ENCODE results near the gene ASCC3.
"Not testable (repeated sequence)": the region's sequence is repeated elsewhere in the genome, so short reads cannot be mapped to it uniquely, and the experiment has no call there.

ASCC3 gene

GRCh38 chr6:100838011-100838410 is 43.1 kb downstream of the ASCC3 start:
- Histone ChIP-seq H3K36me3 (ENCODE audit: insufficient read depth, low read depth, low read length) (no peaks in the 10 kb centered on the region), H3K27me3 (ENCODE audit: insufficient read depth, low read length) (no peaks in the 10 kb centered on the region), H3K4me3 (ENCODE audit: low read length) (no peak overlapping the region), H3K9me3 (ENCODE audit: insufficient read depth, low read depth, low read length) (no peaks in the 10 kb centered on the region), H3K9ac (ENCODE audit: low read depth, low read length) (no peak overlapping the region), H3K4me1 (ENCODE audit: insufficient read depth, low read length) (peaks cover 14% of the 10 kb centered on the region; the same call in 1 of the 2 replicates), H3K27ac (ENCODE audit: low read length) (no peak overlapping the region)

DNA sequence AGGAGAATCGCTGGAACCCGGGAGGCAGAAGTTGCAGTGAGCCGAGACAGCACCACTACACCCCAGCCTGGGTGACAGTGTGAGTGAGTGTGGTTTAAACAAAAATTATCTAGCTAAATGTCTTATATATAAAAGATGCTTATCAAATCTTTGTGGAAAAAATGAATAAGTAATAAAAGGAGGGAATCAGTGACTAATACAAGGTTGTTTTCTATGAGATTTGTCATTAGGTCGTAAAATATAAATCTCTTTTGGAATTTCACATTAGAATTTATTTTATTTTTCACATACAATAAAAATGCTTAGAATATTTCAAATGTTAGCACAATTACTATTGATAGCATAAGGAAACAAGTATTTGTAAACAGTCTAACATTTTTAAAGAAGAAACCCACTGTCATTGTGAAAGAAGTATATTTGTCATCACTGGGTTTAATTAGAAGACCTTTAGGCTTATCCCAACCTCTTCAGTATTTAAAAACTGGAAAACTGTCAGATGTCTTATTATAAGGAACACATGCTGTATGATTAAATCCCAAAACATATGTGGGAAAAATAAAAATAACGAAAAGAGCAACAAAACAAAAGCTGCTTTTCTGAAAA is 47.1 kb downstream of the ASCC3 start:
- Histone ChIP-seq H3K36me3 (ENCODE audit: insufficient read depth, low read depth, low read length) (no peaks in the 10 kb centered on the region), H3K27me3 (ENCODE audit: insufficient read depth, low read length) (no peaks in the 10 kb centered on the region), H3K4me1 (ENCODE audit: insufficient read depth, low read length) (peaks cover 13% of the 10 kb centered on the region; the same call in 1 of the 2 replicates), H3K9me3 (ENCODE audit: insufficient read depth, low read depth, low read length) (no peaks in the 10 kb centered on the region), H3K4me3 (ENCODE audit: low read length) (no peak overlapping the region), H3K9ac (ENCODE audit: low read depth, low read length) (no peak overlapping the region), H3K27ac (ENCODE audit: low read length) (no peak overlapping the region)

DNA sequence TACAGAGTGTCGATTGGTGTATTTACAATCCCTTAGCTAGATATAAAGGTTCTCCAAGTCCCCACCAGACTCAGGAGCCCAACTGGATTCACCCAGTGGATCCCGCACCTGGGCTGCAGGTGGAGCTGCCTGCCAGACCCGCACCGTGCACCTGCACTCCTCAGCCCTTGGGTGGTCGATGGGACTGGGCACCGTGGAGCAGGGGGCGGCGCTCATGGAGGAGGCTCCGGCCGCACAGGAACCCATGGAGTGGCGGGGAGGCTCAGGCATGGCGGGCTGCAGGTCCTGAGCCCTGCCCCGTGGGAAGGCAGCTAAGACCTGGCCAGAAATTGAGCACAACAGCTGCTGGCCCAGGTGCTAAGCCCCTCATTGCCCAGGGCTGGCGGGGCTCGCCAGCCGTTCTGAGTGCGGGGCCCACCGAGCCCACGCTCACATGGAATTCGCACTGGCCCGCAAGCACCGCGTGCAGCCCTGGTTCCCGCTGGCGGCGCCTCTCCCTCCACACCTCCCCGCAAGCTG is 52.0 kb downstream of the ASCC3 start:
- H3K9me3 ChIP-seq (ENCODE audit: insufficient read depth, low read depth, low read length); H3K36me3 ChIP-seq (ENCODE audit: insufficient read depth, low read depth, low read length); H3K4me3 ChIP-seq (ENCODE audit: low read length); H3K27ac ChIP-seq (ENCODE audit: low read length); H3K27me3 ChIP-seq (ENCODE audit: insufficient read depth, low read length); H3K9ac ChIP-seq (ENCODE audit: low read depth, low read length): not testable (repeated sequence)
- H3K4me1 ChIP-seq (ENCODE audit: insufficient read depth, low read length) = peaks cover 13% of the 10 kb centered on the region; the same call in 1 of the 2 replicates

- no peak overlapping the region for H3K9ac ChIP-seq (ENCODE audit: low read depth, low read length)
- H3K4me1 ChIP-seq (ENCODE audit: insufficient read depth, low read length) = no peaks in the 10 kb centered on the region
- no peak overlapping the region for H3K27ac ChIP-seq (ENCODE audit: low read length)
- H3K27me3 ChIP-seq (ENCODE audit: insufficient read depth, low read length) = no peaks in the 10 kb centered on the region
- no peak overlapping the region for H3K4me3 ChIP-seq (ENCODE audit: low read length)
- no peaks in the 10 kb centered on the region for H3K9me3 ChIP-seq (ENCODE audit: insufficient read depth, low read depth, low read length)
- 0 out of 2 replicates have a peak, but pooled peaks cover under 1% of the 10 kb centered on the region for H3K36me3 ChIP-seq (ENCODE audit: insufficient read depth, low read depth, low read length)
Measured at GRCh38 chr6:100823041-100823440, 58.1 kb downstream of the ASCC3 start.

GRCh38 chr6:100818066-100818465 is 63.1 kb downstream of the ASCC3 start:
- no peaks in the 10 kb centered on the region for H3K9me3 ChIP-seq (ENCODE audit: insufficient read depth, low read depth, low read length)
- no peak overlapping the region for H3K27ac ChIP-seq (ENCODE audit: low read length)
- no peaks in the 10 kb centered on the region for H3K36me3 ChIP-seq (ENCODE audit: insufficient read depth, low read depth, low read length)
- H3K27me3 ChIP-seq (ENCODE audit: insufficient read depth, low read length) = no peaks in the 10 kb centered on the region
- no peaks in the 10 kb centered on the region for H3K4me1 ChIP-seq (ENCODE audit: insufficient read depth, low read length)
- H3K9ac ChIP-seq (ENCODE audit: low read depth, low read length) = no peak overlapping the region
- no peak overlapping the region for H3K4me3 ChIP-seq (ENCODE audit: low read length)

GRCh38 chr6:100810015-100810414 is 71.1 kb downstream of the ASCC3 start:
- H3K4me1 ChIP-seq (ENCODE audit: insufficient read depth, low read length) = no peaks in the 10 kb centered on the region
- H3K27me3 ChIP-seq (ENCODE audit: insufficient read depth, low read length) = no peaks in the 10 kb centered on the region
- no peaks in the 10 kb centered on the region for H3K9me3 ChIP-seq (ENCODE audit: insufficient read depth, low read depth, low read length)
- no peak overlapping the region for H3K9ac ChIP-seq (ENCODE audit: low read depth, low read length)
- no peak overlapping the region for H3K4me3 ChIP-seq (ENCODE audit: low read length)
- H3K27ac ChIP-seq (ENCODE audit: low read length) = no peak overlapping the region
- no peaks in the 10 kb centered on the region for H3K36me3 ChIP-seq (ENCODE audit: insufficient read depth, low read depth, low read length)

GRCh38 chr6:100809346-100809745 is 71.8 kb downstream of the ASCC3 start:
- no peak overlapping the region for H3K9ac ChIP-seq (ENCODE audit: low read depth, low read length)
- H3K4me3 ChIP-seq (ENCODE audit: low read length) = no peak overlapping the region
- H3K27ac ChIP-seq (ENCODE audit: low read length) = no peak overlapping the region
- no peaks in the 10 kb centered on the region for H3K9me3 ChIP-seq (ENCODE audit: insufficient read depth, low read depth, low read length)
- H3K36me3 ChIP-seq (ENCODE audit: insufficient read depth, low read depth, low read length) = no peaks in the 10 kb centered on the region
- H3K4me1 ChIP-seq (ENCODE audit: insufficient read depth, low read length) = no peaks in the 10 kb centered on the region
- H3K27me3 ChIP-seq (ENCODE audit: insufficient read depth, low read length) = no peaks in the 10 kb centered on the region

DNA sequence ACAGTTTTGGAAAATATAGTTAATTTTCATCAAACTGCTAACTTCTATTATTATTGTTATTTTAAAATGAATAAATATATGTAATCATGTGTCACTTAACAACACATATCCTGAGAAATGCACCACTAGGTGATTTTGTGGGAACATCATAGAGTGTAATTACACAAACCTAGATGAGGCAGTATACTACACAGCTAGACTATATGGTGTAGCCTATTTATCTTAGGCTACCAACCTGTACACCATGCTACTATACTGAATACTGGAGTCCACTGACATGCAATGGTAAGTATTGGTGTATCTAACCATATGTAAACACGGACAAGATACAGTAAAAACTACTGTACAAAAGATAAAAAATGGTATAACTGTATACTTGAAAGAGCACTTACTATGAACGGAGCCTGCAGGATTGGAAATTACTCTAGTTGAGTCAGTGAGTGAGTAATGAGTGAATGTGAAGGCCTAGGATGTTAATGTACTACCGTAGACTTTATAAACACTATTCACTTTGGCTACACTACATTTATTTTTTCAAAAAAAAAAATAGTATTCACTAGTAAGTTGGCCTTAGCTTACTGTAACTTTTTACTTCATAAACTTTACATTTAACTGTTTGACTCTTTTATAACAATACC is 72.4 kb downstream of the ASCC3 start:
- no peaks in the 10 kb centered on the region for H3K27me3 ChIP-seq (ENCODE audit: insufficient read depth, low read length)
- H3K9me3 ChIP-seq (ENCODE audit: insufficient read depth, low read depth, low read length) = no peaks in the 10 kb centered on the region
- no peak overlapping the region for H3K27ac ChIP-seq (ENCODE audit: low read length)
- H3K4me1 ChIP-seq (ENCODE audit: insufficient read depth, low read length) = no peaks in the 10 kb centered on the region
- H3K36me3 ChIP-seq (ENCODE audit: insufficient read depth, low read depth, low read length) = peaks cover 3% of the 10 kb centered on the region; the same call in 1 of the 2 replicates
- no peak overlapping the region for H3K9ac ChIP-seq (ENCODE audit: low read depth, low read length)
- no peak overlapping the region for H3K4me3 ChIP-seq (ENCODE audit: low read length)

- no peak overlapping the region for H3K27ac ChIP-seq (ENCODE audit: low read length)
- no peak overlapping the region for H3K9ac ChIP-seq (ENCODE audit: low read depth, low read length)
- H3K27me3 ChIP-seq (ENCODE audit: insufficient read depth, low read length) = no peaks in the 10 kb centered on the region
- no peaks in the 10 kb centered on the region for H3K9me3 ChIP-seq (ENCODE audit: insufficient read depth, low read depth, low read length)
- H3K36me3 ChIP-seq (ENCODE audit: insufficient read depth, low read depth, low read length) = peaks cover 3% of the 10 kb centered on the region; the same call in 1 of the 2 replicates
- H3K4me1 ChIP-seq (ENCODE audit: insufficient read depth, low read length) = no peaks in the 10 kb centered on the region
- no peak overlapping the region for H3K4me3 ChIP-seq (ENCODE audit: low read length)
Measured at GRCh38 chr6:100806296-100806695, 74.8 kb downstream of the ASCC3 start.

- no peak overlapping the region for H3K4me3 ChIP-seq (ENCODE audit: low read length)
- H3K4me1 ChIP-seq (ENCODE audit: insufficient read depth, low read length) = no peaks in the 10 kb centered on the region
- H3K9ac ChIP-seq (ENCODE audit: low read depth, low read length) = no peak overlapping the region
- H3K27ac ChIP-seq (ENCODE audit: low read length) = no peak overlapping the region
- H3K36me3 ChIP-seq (ENCODE audit: insufficient read depth, low read depth, low read length) = peaks cover 16% of the 10 kb centered on the region; the same call in 1 of the 2 replicates
- no peaks in the 10 kb centered on the region for H3K9me3 ChIP-seq (ENCODE audit: insufficient read depth, low read depth, low read length)
- H3K27me3 ChIP-seq (ENCODE audit: insufficient read depth, low read length) = no peaks in the 10 kb centered on the region
Measured at GRCh38 chr6:100803264-100804045, 77.7 kb downstream of the ASCC3 start.

DNA sequence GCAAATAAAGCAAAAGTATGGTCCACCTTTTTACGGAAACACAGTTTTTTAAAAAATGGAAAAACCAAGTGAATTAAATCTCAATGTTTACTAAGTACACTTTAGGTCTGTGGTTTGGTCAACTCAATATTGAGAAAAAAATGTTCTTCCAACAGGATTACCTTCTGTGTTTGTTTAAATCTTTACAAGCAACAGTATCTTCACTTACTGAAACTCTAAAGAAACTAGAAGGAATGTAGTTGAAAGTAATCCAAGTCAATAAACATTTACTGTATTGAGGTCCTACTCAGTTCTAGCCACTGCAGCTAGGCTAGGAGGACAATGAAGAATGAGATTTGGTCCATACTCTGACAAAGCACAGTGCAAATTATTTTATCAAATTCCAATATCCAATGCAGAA is 80.1 kb downstream of the ASCC3 start:
- H3K4me1 ChIP-seq (ENCODE audit: insufficient read depth, low read length) = no peaks in the 10 kb centered on the region
- no peaks in the 10 kb centered on the region for H3K9me3 ChIP-seq (ENCODE audit: insufficient read depth, low read depth, low read length)
- no peak overlapping the region for H3K4me3 ChIP-seq (ENCODE audit: low read length)
- no peaks in the 10 kb centered on the region for H3K27me3 ChIP-seq (ENCODE audit: insufficient read depth, low read length)
- H3K36me3 ChIP-seq (ENCODE audit: insufficient read depth, low read depth, low read length) = peaks cover 32% of the 10 kb centered on the region; the same call in 1 of the 2 replicates
- no peak overlapping the region for H3K9ac ChIP-seq (ENCODE audit: low read depth, low read length)
- no peak overlapping the region for H3K27ac ChIP-seq (ENCODE audit: low read length)
